Osteoblast (primary cell): ENCODE data around the gene BICDL1. TPM values are rescaled to one million over a fixed set of nuclear protein-coding genes. Genes with fewer than 3 reads are reported as not detected.
A peak's percentile ranks its signal among the peaks of the same experiment; 100 is the strongest.

Experiments
- DNase-seq: peaks from one replicate; pipeline ENCODE4 v3.0.0; 2011; ENCODE audit warnings: low spot score, mixed read lengths; ENCODE audit not compliant: insufficient read length; ENCODE audit errors: missing footprints
- H2AFZ ChIP-seq: 2 replicates; pipeline ENCODE4 v1.6.0; 2011; ENCODE audit warnings: mild to moderate bottlenecking, low read length
- H3K27ac ChIP-seq: 2 replicates; pipeline ENCODE4 v1.5.1; 2011; ENCODE audit warnings: mild to moderate bottlenecking, low read depth, low read length, moderate library complexity
- H3K27me3 ChIP-seq: 2 replicates; pipeline ENCODE4 v1.6.0; 2012; ENCODE audit warnings: mild to moderate bottlenecking, control low read depth, inconsistent platforms, low read length, moderate library complexity; ENCODE audit not compliant: insufficient read depth
- H3K36me3 ChIP-seq: 2 replicates; pipeline ENCODE4 v1.5.1; 2011; ENCODE audit warnings: mild to moderate bottlenecking, low read length, control low read depth, moderate library complexity; ENCODE audit not compliant: insufficient read depth
- H3K4me1 ChIP-seq: 2 replicates; pipeline ENCODE4 v1.5.1; 2011; ENCODE audit warnings: mild to moderate bottlenecking, low read length, control low read depth, moderate library complexity; ENCODE audit not compliant: insufficient read depth
- H3K4me2 ChIP-seq: 2 replicates; pipeline ENCODE4 v1.6.0; 2011; ENCODE audit warnings: mild to moderate bottlenecking, low read length; ENCODE audit not compliant: insufficient read depth
- H3K4me3 ChIP-seq: fragments of 200-600 bp; sonication (generic); 3 replicates; pipeline ENCODE4 v1.5.1; 2012; ENCODE audit warnings: mild to moderate bottlenecking, low read length, inconsistent platforms; ENCODE audit not compliant: insufficient read depth
- H3K79me2 ChIP-seq: 2 replicates; pipeline ENCODE4 v1.6.0; 2012; ENCODE audit warnings: mild to moderate bottlenecking, low read length, control low read depth, inconsistent platforms; ENCODE audit not compliant: insufficient read depth
- H3K9me3 ChIP-seq: 2 replicates; pipeline ENCODE4 v1.5.1; 2011; ENCODE audit warnings: low read depth, low read length, control low read depth
- H4K20me1 ChIP-seq: 2 replicates; pipeline ENCODE4 v1.6.0; 2012; ENCODE audit warnings: mild to moderate bottlenecking, low read length, control low read depth; ENCODE audit not compliant: insufficient read depth
- total RNA-seq: library from RNA; depleted of rRNA; stranded (reverse); fragments of >200 nt; gene quantifications from 2 replicates; pipeline ENCODE4 v1.2.3, GENCODE V29; 2012
- TF ChIP-seq, protein P1 (sequence below): IDR thresholded peaks from 2 replicates; pipeline ENCODE4 v1.5.1; 2011; ENCODE audit warnings: mild to moderate bottlenecking, low read depth, low read length, moderate library complexity; ENCODE audit errors: extremely low read depth

BICDL1 gene
- total RNA-seq, 1 donor = not detected

DNA sequence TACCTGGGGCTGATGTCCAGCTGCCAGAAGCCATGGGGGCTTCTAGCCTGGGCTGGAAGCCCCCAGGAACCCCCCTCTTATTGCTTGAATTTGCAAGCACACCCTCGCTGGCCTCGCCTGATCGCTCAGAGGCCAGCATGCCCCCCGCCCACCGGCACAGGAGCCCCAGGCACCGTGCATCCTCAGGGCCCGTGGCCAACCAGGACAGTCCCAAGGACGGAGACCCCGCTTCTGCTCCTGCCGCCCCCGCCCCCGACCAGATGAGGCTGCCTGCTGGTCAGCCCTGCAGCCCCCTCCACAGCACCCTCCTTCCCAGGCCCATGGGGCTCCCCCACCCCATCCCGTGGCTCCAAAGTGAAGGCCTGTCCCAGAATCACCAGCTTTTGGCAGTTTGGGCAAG, 106.3 kb downstream of the BICDL1 start:
- Histone ChIP-seq H4K20me1 (peaks cover 21% of the 10 kb centered on the region), H3K9me3 (no peaks in the 10 kb centered on the region), H3K36me3 (peaks cover 40% of the 10 kb centered on the region), H3K4me3 (no peak overlapping the region), H3K4me2 (no peak overlapping the region), H3K27ac (no peak overlapping the region), H3K4me1 (no peaks in the 10 kb centered on the region), H3K27me3 (no peaks in the 10 kb centered on the region), H3K79me2 (peaks cover 24% of the 10 kb centered on the region), H2AFZ (no peak overlapping the region)
- TF ChIP-seq, protein P1, sequence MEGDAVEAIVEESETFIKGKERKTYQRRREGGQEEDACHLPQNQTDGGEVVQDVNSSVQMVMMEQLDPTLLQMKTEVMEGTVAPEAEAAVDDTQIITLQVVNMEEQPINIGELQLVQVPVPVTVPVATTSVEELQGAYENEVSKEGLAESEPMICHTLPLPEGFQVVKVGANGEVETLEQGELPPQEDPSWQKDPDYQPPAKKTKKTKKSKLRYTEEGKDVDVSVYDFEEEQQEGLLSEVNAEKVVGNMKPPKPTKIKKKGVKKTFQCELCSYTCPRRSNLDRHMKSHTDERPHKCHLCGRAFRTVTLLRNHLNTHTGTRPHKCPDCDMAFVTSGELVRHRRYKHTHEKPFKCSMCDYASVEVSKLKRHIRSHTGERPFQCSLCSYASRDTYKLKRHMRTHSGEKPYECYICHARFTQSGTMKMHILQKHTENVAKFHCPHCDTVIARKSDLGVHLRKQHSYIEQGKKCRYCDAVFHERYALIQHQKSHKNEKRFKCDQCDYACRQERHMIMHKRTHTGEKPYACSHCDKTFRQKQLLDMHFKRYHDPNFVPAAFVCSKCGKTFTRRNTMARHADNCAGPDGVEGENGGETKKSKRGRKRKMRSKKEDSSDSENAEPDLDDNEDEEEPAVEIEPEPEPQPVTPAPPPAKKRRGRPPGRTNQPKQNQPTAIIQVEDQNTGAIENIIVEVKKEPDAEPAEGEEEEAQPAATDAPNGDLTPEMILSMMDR = no peak
- DNase-seq = no peak

DNA sequence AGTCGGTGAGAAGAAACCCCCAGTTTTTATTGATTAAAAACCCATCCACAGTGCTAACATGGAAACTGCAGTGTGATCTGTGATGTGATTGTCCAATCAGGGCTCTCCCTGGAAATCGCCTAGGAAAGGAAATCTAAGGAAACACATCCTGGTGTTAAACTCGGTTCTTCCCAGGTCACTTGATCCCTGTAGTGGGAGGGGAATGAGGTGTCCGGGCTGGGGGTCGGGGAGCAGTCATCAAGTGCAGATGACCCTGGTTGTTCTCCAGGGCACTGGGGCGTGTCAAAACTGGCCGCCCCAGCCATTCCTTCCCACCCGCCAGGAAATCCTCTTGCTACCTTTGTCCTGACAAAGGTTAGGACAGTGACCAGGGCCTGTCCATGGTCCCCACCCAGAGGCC, 106.7 kb downstream of the BICDL1 start:
- H4K20me1 ChIP-seq = peaks cover 25% of the 10 kb centered on the region
- TF ChIP-seq, protein P1 = no peak

DNA sequence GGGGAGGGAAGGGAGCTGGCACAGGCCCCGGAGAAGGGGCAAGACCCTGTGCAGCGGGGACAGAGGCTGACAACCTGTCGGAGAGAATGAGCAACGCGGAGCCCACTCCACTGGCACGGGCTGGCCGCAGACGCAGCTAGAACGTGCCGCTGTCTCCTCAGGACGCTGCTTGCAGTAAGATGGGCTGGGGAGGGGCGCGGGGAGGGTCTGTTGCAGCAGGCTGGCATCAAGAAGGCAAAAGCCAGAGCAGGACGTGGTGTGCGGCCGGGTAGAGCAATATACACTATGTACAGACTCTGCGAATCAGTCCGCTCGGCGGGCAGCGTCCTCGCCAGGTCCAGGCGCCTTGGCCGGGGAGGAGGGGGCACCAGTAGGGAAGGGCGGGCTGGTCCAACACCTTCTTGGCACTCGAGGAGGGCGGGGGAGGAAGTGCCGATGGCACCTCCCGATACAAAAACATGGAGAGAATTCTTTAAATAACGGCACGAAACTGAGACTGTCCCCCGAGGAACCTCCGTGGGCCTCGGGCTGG, 107.7 kb downstream of the BICDL1 start:
- H3K36me3 ChIP-seq = peaks cover 46% of the 10 kb centered on the region
- H2AFZ ChIP-seq = no peak overlapping the region
- H3K4me3 ChIP-seq = no peak overlapping the region
- peaks cover 38% of the 10 kb centered on the region for H3K79me2 ChIP-seq
- no peak overlapping the region for H3K27ac ChIP-seq
- TF ChIP-seq, protein P1 = no peak
- peaks cover 32% of the 10 kb centered on the region for H4K20me1 ChIP-seq
- H3K4me1 ChIP-seq = no peaks in the 10 kb centered on the region
- no peak overlapping the region for H3K4me2 ChIP-seq
- no peaks in the 10 kb centered on the region for H3K9me3 ChIP-seq
- DNase-seq = no peak
- H3K27me3 ChIP-seq = no peaks in the 10 kb centered on the region

More for the DNA sequence above, 106.7 kb downstream of the BICDL1 start:
- Histone ChIP-seq H3K4me1 (no peaks in the 10 kb centered on the region), H2AFZ (no peak overlapping the region), H3K27me3 (no peaks in the 10 kb centered on the region), H3K79me2 (peaks cover 28% of the 10 kb centered on the region), H3K36me3 (peaks cover 44% of the 10 kb centered on the region), H3K4me2 (no peak overlapping the region), H3K4me3 (no peak overlapping the region), H3K9me3 (no peaks in the 10 kb centered on the region), H3K27ac (no peak overlapping the region)
- DNase-seq = peak; percentile 86

DNA sequence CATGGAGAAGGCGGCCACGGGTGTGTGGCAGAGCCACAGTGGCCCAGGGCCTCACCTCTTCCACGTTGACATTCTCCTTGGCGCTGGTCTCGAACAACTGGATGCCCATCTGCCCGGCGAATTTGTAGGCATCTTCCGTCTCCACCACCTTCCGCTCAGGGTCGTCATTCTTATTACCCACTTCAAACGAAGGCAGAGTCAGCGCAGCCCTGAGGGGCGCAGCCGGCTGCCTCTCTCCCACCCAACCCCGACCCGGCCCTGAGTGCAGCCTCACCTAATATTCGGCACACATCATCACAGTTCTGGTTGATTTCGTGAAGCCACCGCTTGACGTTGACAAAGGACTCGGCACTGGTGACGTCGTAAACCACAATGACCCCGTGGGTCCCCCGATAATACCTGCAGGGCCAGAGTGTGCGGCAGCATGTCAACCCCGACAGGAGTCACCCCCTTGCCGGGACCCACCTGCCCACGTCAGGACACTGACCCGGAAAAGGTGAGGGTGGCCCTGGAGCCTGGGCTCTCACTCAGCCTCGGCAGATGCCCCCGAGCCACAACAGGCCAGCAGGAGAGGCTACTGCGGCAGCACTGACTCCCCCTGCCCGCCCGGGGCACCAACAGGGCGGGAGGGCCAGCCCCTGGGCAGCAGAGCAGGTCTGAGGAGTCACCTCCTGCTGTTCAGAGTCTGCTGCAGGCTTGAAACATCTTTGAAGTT, 109.9 kb downstream of the BICDL1 start:
- no peaks in the 10 kb centered on the region for H3K27me3 ChIP-seq
- no peak overlapping the region for H3K4me2 ChIP-seq
- H3K4me3 ChIP-seq = no peak overlapping the region
- H3K9me3 ChIP-seq = no peaks in the 10 kb centered on the region
- peaks cover 48% of the 10 kb centered on the region for H3K36me3 ChIP-seq
- H2AFZ ChIP-seq = no peak overlapping the region
- no peak overlapping the region for H3K27ac ChIP-seq
- no peaks in the 10 kb centered on the region for H3K4me1 ChIP-seq
- H3K79me2 ChIP-seq = peaks cover 60% of the 10 kb centered on the region
- H4K20me1 ChIP-seq = peaks cover 44% of the 10 kb centered on the region
- no peak for DNase-seq
- TF ChIP-seq, protein P1 = no peak
